GM19372 (cell line): ENCODE measurements around the gene RNU1-3.
A peak's percentile ranks its signal among the peaks of the same experiment; 100 is the strongest.
"Not testable (repeated sequence)": the region's sequence is repeated elsewhere in the genome, so short reads cannot be mapped to it uniquely, and the experiment has no call there.

ENCODE experiments used
- ATAC-seq: cut with Tn5 transposase; IDR thresholded peaks from one replicate; pipeline ENCODE4 v1.9.1; 2021; ENCODE audit warnings: mild to moderate bottlenecking, low read depth, moderate library complexity; ENCODE audit not compliant: unreplicated experiment

Gene RNU1-3

DNA sequence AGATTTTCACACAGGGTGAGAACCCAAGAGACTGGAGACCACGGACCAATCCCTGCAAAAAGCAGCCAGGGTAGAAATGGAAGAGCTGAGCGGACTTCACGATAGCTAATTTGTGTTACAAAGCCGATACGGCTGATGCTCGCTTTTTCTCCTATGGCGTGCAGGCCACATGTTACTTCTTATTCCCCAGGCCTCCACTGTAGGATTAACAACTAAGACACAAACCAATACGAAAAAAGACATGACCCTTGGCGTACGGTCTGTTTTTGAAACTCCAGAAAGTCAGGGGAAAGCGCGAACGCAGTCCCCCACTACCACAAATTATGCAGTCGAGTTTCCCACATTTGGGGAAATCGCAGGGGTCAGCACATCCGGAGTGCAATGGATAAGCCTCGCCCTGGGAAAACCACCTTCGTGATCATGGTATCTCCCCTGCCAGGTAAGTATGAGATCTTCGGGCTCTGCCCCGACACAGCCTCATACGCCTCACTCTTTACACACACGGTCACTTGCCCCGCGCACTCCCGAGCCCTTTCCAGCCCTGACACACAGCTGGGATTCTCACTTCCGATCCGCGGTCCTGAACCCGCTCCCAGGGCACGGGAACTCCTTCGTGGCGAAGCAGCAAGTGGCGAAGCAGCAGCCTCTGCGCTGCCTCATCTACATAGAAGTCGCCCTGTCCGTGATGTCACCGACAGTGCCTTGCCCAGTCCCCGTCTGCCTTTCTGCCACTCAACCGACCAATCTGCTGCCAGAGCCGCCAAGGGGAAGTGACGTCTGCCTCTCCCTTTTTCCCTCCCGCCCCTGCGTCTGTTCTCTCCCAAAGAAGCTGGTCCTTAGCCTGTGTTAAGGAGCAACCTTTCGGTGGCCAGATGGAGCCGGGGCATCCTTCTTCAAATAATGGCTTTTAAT lies at the start of gene RNU1-3:
TSS of gene RNU1-3 (minus strand) at position 447 of the 912 bp plus-strand sequence.
- ATAC-seq = peak; percentile 100

- ATAC-seq = not testable (repeated sequence)
Measured at GRCh38 chr1:16713480-16713879, 46.7 kb upstream of the RNU1-3 start.

GRCh38 chr1:16712984-16713383 lies 46.2 kb upstream of the RNU1-3 start:
- ATAC-seq = not testable (repeated sequence)

DNA sequence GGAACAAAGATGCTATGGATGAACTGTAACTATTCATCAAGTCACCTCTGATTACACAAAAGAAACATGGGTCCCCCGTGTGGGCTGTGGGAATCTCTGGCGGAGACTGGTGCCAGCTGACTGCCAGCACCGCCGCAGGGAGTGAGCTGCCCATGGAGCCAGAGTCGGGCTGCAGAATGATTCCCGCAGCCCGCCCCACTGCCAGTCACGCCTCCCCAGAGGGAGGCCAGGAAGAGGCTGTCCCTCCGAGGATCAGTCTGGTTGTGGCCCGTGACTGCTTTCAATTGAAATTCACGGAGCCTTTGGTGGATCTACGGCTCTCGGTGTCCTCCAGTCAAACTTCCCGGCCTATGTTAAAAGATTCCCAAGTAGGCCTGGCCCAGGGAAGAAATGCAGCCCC lies 45.8 kb upstream of the RNU1-3 start:
- not testable (repeated sequence) for ATAC-seq

GRCh38 chr1:16712131-16712530 lies 45.4 kb upstream of the RNU1-3 start:
- ATAC-seq = not testable (repeated sequence)

GRCh38 chr1:16710618-16711017 lies 43.9 kb upstream of the RNU1-3 start:
- not testable (repeated sequence) for ATAC-seq

DNA sequence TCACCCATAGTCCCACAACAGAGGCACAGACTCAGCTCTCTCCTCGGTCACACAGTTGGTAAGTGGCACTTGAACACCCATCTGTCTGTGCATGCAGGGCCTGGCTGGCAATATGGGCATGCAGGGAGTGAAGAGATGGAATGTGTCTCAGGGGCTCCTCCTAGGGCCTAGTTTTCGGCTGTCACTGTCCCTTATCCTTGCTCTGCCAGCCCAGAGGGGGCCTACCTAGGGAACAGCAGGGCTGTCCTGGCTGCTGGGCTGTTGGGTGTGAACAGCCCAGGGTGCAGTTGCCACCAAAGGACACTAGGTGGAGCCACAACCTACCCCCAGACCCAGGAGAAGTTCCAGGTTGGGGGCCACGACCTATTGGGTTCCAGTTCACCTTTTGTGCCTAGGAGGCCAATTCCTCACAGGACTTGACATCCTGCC lies 42.9 kb upstream of the RNU1-3 start:
- ATAC-seq = peak; percentile 67

DNA sequence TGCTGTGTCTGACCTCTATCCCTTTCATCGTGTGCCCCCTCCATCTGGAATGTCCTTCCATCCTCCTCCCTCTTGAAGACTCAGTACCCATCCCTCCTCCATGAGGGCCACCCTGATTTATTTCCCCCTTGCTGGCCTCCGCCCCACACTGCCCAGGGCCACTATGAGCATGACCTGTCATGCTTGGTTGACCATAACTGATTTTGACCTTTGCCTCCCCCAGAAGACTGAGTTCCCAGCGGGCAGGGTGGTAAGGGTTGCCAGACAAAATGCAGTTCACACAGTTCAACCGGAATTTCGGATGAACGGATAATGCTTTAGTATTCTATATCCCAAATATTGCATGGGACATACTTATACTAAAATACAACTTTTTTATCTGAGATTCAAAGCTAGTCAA lies 42.0 kb upstream of the RNU1-3 start:
- not testable (repeated sequence) for ATAC-seq

DNA sequence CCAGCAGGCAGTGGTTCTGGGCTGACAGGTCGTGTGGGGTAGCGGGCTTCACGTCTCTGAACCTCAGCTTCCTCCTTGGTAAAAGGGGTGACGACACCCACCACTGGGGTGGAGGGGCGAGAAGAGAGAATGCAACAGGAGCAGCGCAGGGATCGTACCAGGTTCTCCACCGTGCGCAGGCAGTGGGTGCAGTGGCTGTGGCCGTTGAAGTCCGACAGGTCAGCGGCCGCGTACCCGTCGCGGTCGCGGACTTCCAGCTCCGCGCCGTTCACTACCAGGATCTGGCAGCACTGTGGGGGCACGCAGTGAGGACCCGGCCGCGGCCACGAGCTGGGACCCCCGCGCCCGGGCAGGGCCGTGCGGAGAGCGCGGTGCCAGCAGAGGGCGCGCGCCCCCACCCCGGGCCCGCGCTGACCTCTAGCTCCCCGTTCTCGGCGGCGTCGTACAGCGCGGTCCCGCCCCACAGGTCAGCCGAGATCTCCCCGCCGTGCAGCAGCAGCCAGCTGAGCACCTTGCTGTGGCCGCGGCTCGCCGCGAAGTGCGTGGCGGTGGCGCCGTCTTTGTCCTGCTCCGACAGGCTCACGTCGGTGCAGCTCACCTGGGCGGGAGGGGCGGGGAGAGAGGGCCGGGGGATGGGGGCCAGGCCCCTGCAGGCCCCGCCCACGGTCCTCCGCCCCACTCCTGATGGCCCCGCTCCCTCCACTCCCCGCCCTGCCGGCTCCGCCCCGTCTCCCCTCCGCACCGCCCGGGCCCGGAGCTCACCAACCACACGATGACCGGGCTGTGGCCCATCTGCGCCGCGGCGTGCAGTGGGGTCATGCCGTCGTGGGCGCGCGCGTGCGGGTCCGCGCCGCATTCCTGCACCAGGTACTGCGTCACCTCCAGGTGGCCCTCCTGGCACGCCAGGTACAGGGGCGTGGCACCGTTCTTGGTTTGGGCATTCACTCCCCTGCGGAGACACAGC lies 40.7 kb upstream of the RNU1-3 start:
- ATAC-seq = not testable (repeated sequence)

DNA sequence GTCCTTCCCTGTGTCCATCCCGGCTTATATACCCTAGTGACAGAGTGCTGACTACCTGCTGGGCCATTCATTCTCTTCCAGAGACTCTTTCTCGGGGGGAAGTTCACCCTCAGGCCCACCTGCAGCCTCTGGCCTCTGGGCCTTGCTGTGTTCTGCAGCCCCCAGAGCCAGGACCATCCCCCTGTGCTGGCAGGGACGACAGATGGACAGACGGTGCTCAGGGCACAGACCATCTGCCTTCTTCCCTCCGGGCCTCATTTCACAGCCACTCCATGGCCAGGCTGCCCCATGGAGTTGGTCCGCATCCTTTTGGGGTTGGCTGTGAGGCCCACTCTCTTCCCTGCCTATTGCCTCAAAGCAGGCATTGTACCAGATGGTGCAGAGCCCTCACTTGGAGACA lies 39.6 kb upstream of the RNU1-3 start:
- ATAC-seq = not testable (repeated sequence)

GRCh38 chr1:16704502-16705100 lies 37.9 kb upstream of the RNU1-3 start:
- ATAC-seq = not testable (repeated sequence)

DNA sequence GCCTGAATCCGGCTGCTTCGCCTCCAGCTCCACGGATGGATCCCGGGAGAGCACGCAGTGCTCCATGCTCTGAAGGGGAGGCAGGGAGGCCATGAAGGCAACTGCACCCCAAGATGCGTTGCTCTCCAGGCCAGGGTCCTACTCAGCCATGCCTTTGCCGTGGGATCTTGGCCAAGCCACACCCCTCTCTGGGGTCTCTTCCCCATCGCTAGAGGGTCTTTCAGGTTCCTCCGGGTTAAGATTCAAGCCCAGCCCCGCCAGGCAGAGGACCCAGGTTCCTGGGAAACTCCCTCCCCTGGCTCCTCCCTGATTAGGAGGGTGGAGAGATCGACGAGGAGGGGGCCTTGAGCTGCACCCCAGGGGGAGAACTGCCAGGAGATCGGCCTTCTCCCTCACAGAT lies 37.3 kb upstream of the RNU1-3 start:
- not testable (repeated sequence) for ATAC-seq

DNA sequence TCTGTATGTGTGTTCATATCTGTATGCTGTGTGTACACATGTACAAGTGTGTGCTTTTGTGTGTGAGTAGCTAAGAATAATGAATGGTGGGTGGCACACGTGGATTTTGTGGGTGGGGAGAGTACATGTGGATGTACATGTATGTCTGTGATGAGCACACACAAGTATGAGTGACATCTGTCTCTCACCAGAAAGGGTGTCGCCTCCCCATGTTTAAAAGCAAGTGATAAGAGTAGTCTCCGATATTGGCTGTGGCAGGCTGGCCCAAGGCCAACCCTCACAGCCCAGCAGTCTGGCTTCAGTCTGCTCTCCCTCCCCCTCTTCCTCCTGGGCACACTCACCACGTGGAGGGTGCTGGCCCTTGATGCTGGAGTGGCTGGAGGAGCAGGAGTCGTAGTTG lies 36.9 kb upstream of the RNU1-3 start:
- not testable (repeated sequence) for ATAC-seq

GRCh38 chr1:16703141-16703540 lies 36.4 kb upstream of the RNU1-3 start:
- ATAC-seq = not testable (repeated sequence)

GRCh38 chr1:16702280-16702679 lies 35.5 kb upstream of the RNU1-3 start:
- not testable (repeated sequence) for ATAC-seq

DNA sequence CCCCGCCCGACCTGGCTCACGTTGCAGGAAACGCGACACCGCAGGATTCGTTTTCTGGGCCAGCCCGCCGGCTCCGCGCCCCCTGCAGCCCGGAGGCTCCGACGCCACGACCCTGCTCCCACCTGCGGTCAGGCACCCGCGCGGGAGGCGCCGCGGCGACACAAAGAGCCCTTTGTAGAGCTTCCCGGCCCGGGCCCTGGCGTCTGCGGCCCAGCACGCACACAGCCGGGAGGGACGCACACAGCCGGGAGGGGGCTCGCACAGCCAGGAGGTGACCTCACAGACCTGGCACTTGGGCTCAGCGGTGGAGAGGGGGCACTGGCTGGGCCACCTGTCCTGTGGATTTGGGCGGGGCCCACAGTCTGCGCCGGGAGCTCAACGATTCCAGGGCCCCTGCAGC lies 34.4 kb upstream of the RNU1-3 start:
- ATAC-seq = not testable (repeated sequence)

GRCh38 chr1:16700138-16700895 lies 33.6 kb upstream of the RNU1-3 start:
- ATAC-seq = not testable (repeated sequence)

GRCh38 chr1:16699440-16699839 lies 32.7 kb upstream of the RNU1-3 start:
- ATAC-seq = not testable (repeated sequence)

- not testable (repeated sequence) for ATAC-seq
Measured at GRCh38 chr1:16697152-16697551, 30.4 kb upstream of the RNU1-3 start.
